Neural cell (in vitro differentiated cells): Measurements from ENCODE around the gene WWC2. TPM values are rescaled to one million over a fixed set of nuclear protein-coding genes. Genes with fewer than 3 reads are reported as not detected.
"Not testable (repeated sequence)": the region's sequence is repeated elsewhere in the genome, so short reads cannot be mapped to it uniquely, and the experiment has no call there.

Experiments used
- H2AFZ ChIP-seq: fragments of 200-600, 300-800 bp; sonication (generic), shearing (Covaris generic); 2 replicates; pipeline ENCODE4 v1.6.0; 2014; ENCODE audit warnings: low read depth, mild to moderate bottlenecking, antibody characterized with exemption, low read length, moderate library complexity
- H3F3A ChIP-seq: fragments of 200-600 bp; shearing (Covaris generic); 2 replicates; pipeline ENCODE4 v1.6.1; 2016; ENCODE audit warnings: mild to moderate bottlenecking, moderate library complexity, mixed read lengths, antibody characterized with exemption, low read length; ENCODE audit not compliant: insufficient read depth, poor library complexity, severe bottlenecking
- H3K27ac ChIP-seq: fragments of 200-600, 300-800 bp; sonication (generic), shearing (Covaris generic); 2 replicates; pipeline ENCODE4 v1.5.1; 2014; ENCODE audit warnings: mild to moderate bottlenecking, low read length, moderate library complexity
- H3K27me3 ChIP-seq: fragments of 300-800, 200-600 bp; sonication (generic), shearing (Covaris generic); 2 replicates; pipeline ENCODE4 v1.6.0; 2014; ENCODE audit warnings: mild to moderate bottlenecking, low read depth, low read length, moderate library complexity; ENCODE audit not compliant: insufficient read depth
- H3K36me3 ChIP-seq: fragments of 300-800, 200-600 bp; sonication (generic), shearing (Covaris generic); 2 replicates; pipeline ENCODE4 v1.5.1; 2014; ENCODE audit warnings: mild to moderate bottlenecking, antibody characterized with exemption, low read length, moderate library complexity; ENCODE audit not compliant: insufficient read depth
- H3K4me2 ChIP-seq: fragments of 300-800, 200-600 bp; sonication (generic), shearing (Covaris generic); 2 replicates; pipeline ENCODE4 v1.6.0; 2014; ENCODE audit warnings: mild to moderate bottlenecking, low read length
- H3K4me3 ChIP-seq: fragments of 300-800, 200-600 bp; sonication (generic), shearing (Covaris generic); 2 replicates; pipeline ENCODE4 v1.5.1; 2014; ENCODE audit warnings: mild to moderate bottlenecking, low read length, moderate library complexity
- H3K79me2 ChIP-seq: fragments of 200-600 bp; shearing (Covaris generic); replicated peaks from 2 replicates; pipeline ENCODE4 v1.6.0; 2014; ENCODE audit warnings: mild to moderate bottlenecking, low read length, moderate library complexity; ENCODE audit not compliant: insufficient read depth
- H3K9ac ChIP-seq: fragments of 300-800, 200-600 bp; sonication (generic), shearing (Covaris generic); 2 replicates; pipeline ENCODE4 v1.6.1; 2016; ENCODE audit warnings: mild to moderate bottlenecking, low read length, mixed read lengths
- H3K9me2 ChIP-seq: fragments of 200-600 bp; shearing (Covaris generic); 2 replicates; pipeline ENCODE4 v1.6.1; 2016; ENCODE audit warnings: mild to moderate bottlenecking, low read length, mixed read lengths; ENCODE audit not compliant: insufficient read depth
- H3K9me3 ChIP-seq: fragments of 200-600, 300-800 bp; sonication (generic), shearing (Covaris generic); 2 replicates; pipeline ENCODE4 v1.6.1; 2016; ENCODE audit warnings: mild to moderate bottlenecking, mixed run types, low read length, moderate library complexity, mixed read lengths
- H4K20me1 ChIP-seq: fragments of 200-600 bp; shearing (Covaris generic); 2 replicates; pipeline ENCODE4 v1.6.1; 2016; ENCODE audit warnings: mild to moderate bottlenecking, mixed run types; ENCODE audit not compliant: insufficient read depth
- EZH2 ChIP-seq: fragments of 200-600, 300-800 bp; shearing (Covaris generic), sonication (generic); IDR thresholded peaks from 2 replicates; pipeline ENCODE4 v1.6.1; 2014; ENCODE audit warnings: antibody characterized with exemption, low read length, borderline replicate concordance, mild to moderate bottlenecking; ENCODE audit not compliant: insufficient read depth, poor library complexity, severe bottlenecking
- MXI1 ChIP-seq: fragments of 450-650 bp; conservative IDR thresholded peaks from 2 replicates; pipeline ENCODE4 v1.6.1; 2014; ENCODE audit warnings: antibody characterized with exemption, mild to moderate bottlenecking; ENCODE audit not compliant: poor library complexity, severe bottlenecking
- POLR2AphosphoS5 ChIP-seq: IDR thresholded peaks from 2 replicates; pipeline ENCODE4 v1.6.1; 2012
- RAD21 ChIP-seq: fragments of 450-650 bp; conservative IDR thresholded peaks from 2 replicates; pipeline ENCODE4 v1.6.1; 2014; ENCODE audit warnings: antibody characterized with exemption, mild to moderate bottlenecking, moderate library complexity
- SMC3 ChIP-seq: fragments of 450-650 bp; conservative IDR thresholded peaks from 2 replicates; pipeline ENCODE4 v1.6.1; 2014; ENCODE audit warnings: antibody characterized with exemption, mild to moderate bottlenecking, moderate library complexity; ENCODE audit not compliant: poor library complexity
- TAF1 ChIP-seq: IDR thresholded peaks from 2 replicates; pipeline ENCODE4 v1.6.1; 2012; ENCODE audit warnings: low read depth
- polyA plus RNA-seq: library from polyadenylated mRNA; depleted of rRNA; stranded (reverse); fragments of >200 nt; gene quantifications from 2 replicates; pipeline ENCODE4 v1.2.3, GENCODE V29; 2014
- TF ChIP-seq, protein P1 (sequence below): fragments of 450-650 bp; IDR thresholded peaks from 2 replicates; pipeline ENCODE4 v1.5.1; 2014; ENCODE audit warnings: antibody characterized with exemption, mild to moderate bottlenecking, moderate library complexity; ENCODE audit not compliant: poor library complexity, severe bottlenecking
- TF ChIP-seq, protein P2 (sequence below): IDR thresholded peaks from 2 replicates; pipeline ENCODE4 v1.6.1; 2012; ENCODE audit warnings: borderline replicate concordance

The WWC2 gene
- polyA plus RNA-seq, 1 donor from 2014 or later, result 5.7 TPM

DNA sequence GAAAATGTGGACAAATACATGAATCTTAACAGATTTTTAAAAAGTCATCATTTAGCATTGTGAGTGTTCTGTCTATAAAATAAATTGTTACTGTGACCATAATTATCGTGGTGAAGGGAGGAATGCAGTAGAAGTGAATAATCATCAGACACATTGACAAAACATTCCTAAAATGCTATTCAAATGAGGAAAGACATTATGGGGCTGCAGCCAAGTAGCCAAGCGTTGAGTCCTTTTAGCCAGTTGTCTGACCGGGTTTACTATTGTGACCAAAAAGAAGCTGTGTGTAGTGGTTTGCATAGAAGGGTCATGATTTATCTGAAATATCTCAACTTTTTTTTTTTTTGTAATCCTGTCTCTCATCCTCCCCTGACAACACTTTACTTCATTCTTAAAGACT is 19.5 kb downstream of the WWC2 start:
- H2AFZ ChIP-seq, result no peak overlapping the region
- H3K79me2 ChIP-seq, result peaks cover 4% of the 10 kb centered on the region
- no peak overlapping the region for H3K4me2 ChIP-seq
- H4K20me1 ChIP-seq, result no peaks in the 10 kb centered on the region
- no peak overlapping the region for H3K27ac ChIP-seq
- no peak overlapping the region for H3K9ac ChIP-seq
- H3F3A ChIP-seq, result no peaks in the 10 kb centered on the region
- no peaks in the 10 kb centered on the region for H3K9me2 ChIP-seq
- H3K4me3 ChIP-seq, result no peak overlapping the region
- TF ChIP-seq POLR2AphosphoS5, result no peak
- TF ChIP-seq EZH2, result no peak
- TF ChIP-seq, protein P1, sequence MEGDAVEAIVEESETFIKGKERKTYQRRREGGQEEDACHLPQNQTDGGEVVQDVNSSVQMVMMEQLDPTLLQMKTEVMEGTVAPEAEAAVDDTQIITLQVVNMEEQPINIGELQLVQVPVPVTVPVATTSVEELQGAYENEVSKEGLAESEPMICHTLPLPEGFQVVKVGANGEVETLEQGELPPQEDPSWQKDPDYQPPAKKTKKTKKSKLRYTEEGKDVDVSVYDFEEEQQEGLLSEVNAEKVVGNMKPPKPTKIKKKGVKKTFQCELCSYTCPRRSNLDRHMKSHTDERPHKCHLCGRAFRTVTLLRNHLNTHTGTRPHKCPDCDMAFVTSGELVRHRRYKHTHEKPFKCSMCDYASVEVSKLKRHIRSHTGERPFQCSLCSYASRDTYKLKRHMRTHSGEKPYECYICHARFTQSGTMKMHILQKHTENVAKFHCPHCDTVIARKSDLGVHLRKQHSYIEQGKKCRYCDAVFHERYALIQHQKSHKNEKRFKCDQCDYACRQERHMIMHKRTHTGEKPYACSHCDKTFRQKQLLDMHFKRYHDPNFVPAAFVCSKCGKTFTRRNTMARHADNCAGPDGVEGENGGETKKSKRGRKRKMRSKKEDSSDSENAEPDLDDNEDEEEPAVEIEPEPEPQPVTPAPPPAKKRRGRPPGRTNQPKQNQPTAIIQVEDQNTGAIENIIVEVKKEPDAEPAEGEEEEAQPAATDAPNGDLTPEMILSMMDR, result no peak
- TF ChIP-seq TAF1, result no peak
- TF ChIP-seq RAD21, result no peak
- TF ChIP-seq MXI1, result no peak
- TF ChIP-seq SMC3, result no peak
- TF ChIP-seq, protein P2, sequence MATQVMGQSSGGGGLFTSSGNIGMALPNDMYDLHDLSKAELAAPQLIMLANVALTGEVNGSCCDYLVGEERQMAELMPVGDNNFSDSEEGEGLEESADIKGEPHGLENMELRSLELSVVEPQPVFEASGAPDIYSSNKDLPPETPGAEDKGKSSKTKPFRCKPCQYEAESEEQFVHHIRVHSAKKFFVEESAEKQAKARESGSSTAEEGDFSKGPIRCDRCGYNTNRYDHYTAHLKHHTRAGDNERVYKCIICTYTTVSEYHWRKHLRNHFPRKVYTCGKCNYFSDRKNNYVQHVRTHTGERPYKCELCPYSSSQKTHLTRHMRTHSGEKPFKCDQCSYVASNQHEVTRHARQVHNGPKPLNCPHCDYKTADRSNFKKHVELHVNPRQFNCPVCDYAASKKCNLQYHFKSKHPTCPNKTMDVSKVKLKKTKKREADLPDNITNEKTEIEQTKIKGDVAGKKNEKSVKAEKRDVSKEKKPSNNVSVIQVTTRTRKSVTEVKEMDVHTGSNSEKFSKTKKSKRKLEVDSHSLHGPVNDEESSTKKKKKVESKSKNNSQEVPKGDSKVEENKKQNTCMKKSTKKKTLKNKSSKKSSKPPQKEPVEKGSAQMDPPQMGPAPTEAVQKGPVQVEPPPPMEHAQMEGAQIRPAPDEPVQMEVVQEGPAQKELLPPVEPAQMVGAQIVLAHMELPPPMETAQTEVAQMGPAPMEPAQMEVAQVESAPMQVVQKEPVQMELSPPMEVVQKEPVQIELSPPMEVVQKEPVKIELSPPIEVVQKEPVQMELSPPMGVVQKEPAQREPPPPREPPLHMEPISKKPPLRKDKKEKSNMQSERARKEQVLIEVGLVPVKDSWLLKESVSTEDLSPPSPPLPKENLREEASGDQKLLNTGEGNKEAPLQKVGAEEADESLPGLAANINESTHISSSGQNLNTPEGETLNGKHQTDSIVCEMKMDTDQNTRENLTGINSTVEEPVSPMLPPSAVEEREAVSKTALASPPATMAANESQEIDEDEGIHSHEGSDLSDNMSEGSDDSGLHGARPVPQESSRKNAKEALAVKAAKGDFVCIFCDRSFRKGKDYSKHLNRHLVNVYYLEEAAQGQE, result no peak
- H3K9me3 ChIP-seq, result no peaks in the 10 kb centered on the region
- H3K27me3 ChIP-seq, result no peaks in the 10 kb centered on the region
- no peaks in the 10 kb centered on the region for H3K36me3 ChIP-seq

DNA sequence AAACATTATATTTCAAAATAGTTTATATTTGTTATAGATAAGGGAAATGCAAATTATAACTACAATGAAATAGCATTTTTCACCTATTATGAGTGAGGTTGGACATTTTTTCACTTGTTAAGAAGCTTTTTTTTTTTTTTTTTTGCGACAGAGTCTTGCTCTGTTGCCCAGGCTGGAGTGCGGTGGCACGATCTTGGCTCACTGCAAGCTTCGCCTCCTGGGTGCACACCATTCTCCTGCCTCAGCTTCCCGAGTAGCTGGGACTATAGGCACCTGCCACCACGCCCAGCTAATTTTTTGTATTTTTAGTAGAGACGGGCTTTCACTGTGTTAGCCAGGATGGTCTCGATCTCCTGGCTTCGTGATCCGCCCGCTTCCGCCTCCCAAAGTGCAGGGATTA is 22.6 kb downstream of the WWC2 start:
- not testable (repeated sequence) for H3K79me2 ChIP-seq, H3K4me3 ChIP-seq, H3K36me3 ChIP-seq, H3K27me3 ChIP-seq, H3K9me2 ChIP-seq, H2AFZ ChIP-seq, H3K9me3 ChIP-seq, H3K4me2 ChIP-seq, H4K20me1 ChIP-seq, H3K27ac ChIP-seq, H3F3A ChIP-seq, H3K9ac ChIP-seq

DNA sequence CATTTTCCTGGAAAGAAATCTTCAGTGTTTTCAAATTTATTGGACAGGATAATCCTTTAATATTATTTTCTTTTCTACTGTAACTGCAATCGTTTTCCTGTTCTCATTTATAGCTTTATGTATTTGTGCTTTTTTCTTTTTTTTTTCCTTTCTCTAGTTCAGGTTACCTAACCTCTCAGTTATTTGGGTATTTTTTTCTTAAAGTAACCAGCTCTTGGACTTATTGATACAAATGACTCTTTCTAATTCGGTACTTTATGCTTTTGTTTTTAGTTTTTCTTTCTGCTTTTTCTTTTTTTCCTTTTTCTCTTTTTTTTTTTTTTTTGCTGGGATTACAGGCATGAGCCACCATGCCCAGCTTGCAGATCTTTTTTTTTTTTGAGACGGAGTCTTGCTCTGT is 25.2 kb downstream of the WWC2 start:
- Histone ChIP-seq H3K4me2 (no peak overlapping the region), H2AFZ (no peak overlapping the region), H4K20me1 (no peaks in the 10 kb centered on the region), H3K36me3 (no peaks in the 10 kb centered on the region), H3K9me2 (no peaks in the 10 kb centered on the region), H3K79me2 (peaks cover 9% of the 10 kb centered on the region), H3K4me3 (no peak overlapping the region), H3F3A (no peaks in the 10 kb centered on the region), H3K9me3 (no peaks in the 10 kb centered on the region), H3K9ac (no peak overlapping the region), H3K27ac (no peak overlapping the region), H3K27me3 (no peaks in the 10 kb centered on the region)
- no peak for TF ChIP-seq TAF1
